H9 (cell line): Measurements from ENCODE around the gene YTHDC2. TPM values are rescaled to one million over a fixed set of nuclear protein-coding genes. Genes with fewer than 3 reads are reported as not detected.

Source experiments
- DNase-seq: peaks from one replicate; pipeline ENCODE4 v3.0.0-alpha.2; 2017
- H2AFZ ChIP-seq: one replicate; pipeline ENCODE4 v1.6.1; 2013; ENCODE audit warnings: mild to moderate bottlenecking, low read length, control low read depth, moderate library complexity
- H2AK5ac ChIP-seq: 2 replicates; pipeline ENCODE4 v1.6.1; 2013; ENCODE audit warnings: low read length, control low read depth, mixed read lengths; ENCODE audit not compliant: insufficient read length
- H2BK120ac ChIP-seq: one replicate; pipeline ENCODE4 v1.6.1; 2013; ENCODE audit warnings: low read depth, mild to moderate bottlenecking, low read length, control low read depth, inconsistent platforms; ENCODE audit not compliant: poor library complexity, severe bottlenecking
- H2BK12ac ChIP-seq: 2 replicates; pipeline ENCODE4 v1.6.1; 2013; ENCODE audit warnings: low read length, control low read depth, mixed read lengths, low read depth; ENCODE audit not compliant: insufficient read length
- H2BK15ac ChIP-seq: 2 replicates; pipeline ENCODE4 v1.6.1; 2013; ENCODE audit warnings: low read depth, low read length, control low read depth
- H2BK20ac ChIP-seq: one replicate; pipeline ENCODE4 v1.6.1; 2013; ENCODE audit warnings: low read depth, mild to moderate bottlenecking, low read length, control low read depth, inconsistent platforms; ENCODE audit not compliant: poor library complexity, severe bottlenecking
- H2BK5ac ChIP-seq: 2 replicates; pipeline ENCODE4 v1.6.1; 2013; ENCODE audit warnings: low read length, control low read depth, mixed read lengths; ENCODE audit not compliant: insufficient read length
- H3K14ac ChIP-seq: 2 replicates; pipeline ENCODE4 v1.6.1; 2013; ENCODE audit warnings: low read length, control low read depth; ENCODE audit not compliant: insufficient read depth
- H3K18ac ChIP-seq: 2 replicates; pipeline ENCODE4 v1.6.1; 2013; ENCODE audit warnings: low read depth, mild to moderate bottlenecking, mixed read lengths, low read length, control low read depth; ENCODE audit not compliant: insufficient read length
- H3K23ac ChIP-seq: 2 replicates; pipeline ENCODE4 v1.6.1; 2013; ENCODE audit warnings: low read length, control low read depth, mixed read lengths, low read depth; ENCODE audit not compliant: insufficient read length
- H3K23me2 ChIP-seq: 2 replicates; pipeline ENCODE4 v1.6.1; 2013; ENCODE audit warnings: low read depth, mild to moderate bottlenecking, mixed read lengths, low read length, control low read depth; ENCODE audit not compliant: insufficient read length, poor library complexity, severe bottlenecking
- H3K27ac ChIP-seq: 2 replicates; pipeline ENCODE4 v1.5.1; 2013; ENCODE audit warnings: low read length, control low read depth, mixed read lengths, low read depth; ENCODE audit not compliant: insufficient read length
- H3K27me3 ChIP-seq: 2 replicates; pipeline ENCODE4 v1.6.1; 2013; ENCODE audit warnings: low read length, control low read depth, inconsistent platforms; ENCODE audit not compliant: insufficient read depth
- H3K4ac ChIP-seq: 2 replicates; pipeline ENCODE4 v1.6.1; 2013; ENCODE audit warnings: low read depth, mild to moderate bottlenecking, control low read depth, inconsistent platforms, low read length, moderate library complexity
- H3K4me1 ChIP-seq: 2 replicates; pipeline ENCODE4 v1.6.1; 2013; ENCODE audit warnings: low read length, control low read depth, inconsistent platforms; ENCODE audit not compliant: insufficient read depth
- H3K4me2 ChIP-seq: 2 replicates; pipeline ENCODE4 v1.6.1; 2013; ENCODE audit warnings: low read length, control low read depth, mixed read lengths; ENCODE audit not compliant: insufficient read length, insufficient read depth
- H3K56ac ChIP-seq: 2 replicates; pipeline ENCODE4 v1.6.1; 2013; ENCODE audit warnings: low read depth, mild to moderate bottlenecking, mixed read lengths, low read length, control low read depth; ENCODE audit not compliant: insufficient read length
- H3K79me1 ChIP-seq: 2 replicates; pipeline ENCODE4 v1.6.1; 2013; ENCODE audit warnings: low read depth, mild to moderate bottlenecking, moderate library complexity, low read length, control low read depth, inconsistent platforms; ENCODE audit not compliant: insufficient read depth, poor library complexity, severe bottlenecking
- H3K79me2 ChIP-seq: 2 replicates; pipeline ENCODE4 v1.6.1; 2013; ENCODE audit warnings: low read length, control low read depth, inconsistent platforms; ENCODE audit not compliant: insufficient read depth
- H3K9ac ChIP-seq: 2 replicates; pipeline ENCODE4 v1.6.1; 2013; ENCODE audit warnings: low read length, control low read depth, mixed read lengths; ENCODE audit not compliant: insufficient read length; ENCODE audit errors: extremely low read depth
- H3K9me3 ChIP-seq: one replicate; pipeline ENCODE4 v1.6.1; 2013; ENCODE audit warnings: low read depth, low read length, inconsistent platforms; ENCODE audit not compliant: control insufficient read depth
- H3T11ph ChIP-seq: one replicate; pipeline ENCODE4 v1.6.1; 2013; ENCODE audit warnings: mild to moderate bottlenecking, low read length, control low read depth, inconsistent platforms
- H4K20me1 ChIP-seq: one replicate; pipeline ENCODE4 v1.6.1; 2013; ENCODE audit not compliant: control insufficient read depth, insufficient read length, insufficient read depth
- H4K5ac ChIP-seq: 2 replicates; pipeline ENCODE4 v1.6.1; 2013; ENCODE audit warnings: low read depth, mild to moderate bottlenecking, mixed read lengths, low read length, control low read depth; ENCODE audit not compliant: insufficient read length
- H4K8ac ChIP-seq: replicated peaks from 2 replicates; pipeline ENCODE4 v1.6.1; 2013; ENCODE audit warnings: low read length, control low read depth, mixed read lengths, low read depth; ENCODE audit not compliant: insufficient read length
- H4K91ac ChIP-seq: 2 replicates; pipeline ENCODE4 v1.6.1; 2013; ENCODE audit warnings: low read depth, mild to moderate bottlenecking, moderate library complexity, mixed read lengths, low read length, control low read depth; ENCODE audit not compliant: insufficient read length
- H3K27ac Mint-ChIP-seq, 3 experiments: 2 replicates in 2 of 3; 3 replicates in 1 of 3; pipeline ENCODE4 v1.8.0; 2020 to 2021; ENCODE audit warnings: mixed read lengths in 3 of 3, mild to moderate bottlenecking in 1 of 3, moderate library complexity in 1 of 3
- H3K27me3 Mint-ChIP-seq: 2 replicates; pipeline ENCODE4 v1.8.0; 2021; ENCODE audit warnings: low read depth, mild to moderate bottlenecking, moderate library complexity, mixed read lengths
- H3K36me3 Mint-ChIP-seq, 3 experiments: 2 replicates in 2 of 3; 3 replicates in 1 of 3; pipeline ENCODE4 v1.8.0; 2020 to 2021; ENCODE audit warnings: low read depth in 3 of 3, mixed read lengths in 3 of 3; ENCODE audit not compliant: insufficient read depth in 1 of 3
- H3K4me1 Mint-ChIP-seq, 2 experiments: 2 replicates each; pipeline ENCODE4 v1.8.0; 2020; ENCODE audit warnings: mixed read lengths in 2 of 2
- H3K4me3 Mint-ChIP-seq, 2 experiments: 2 replicates in 1 of 2; 3 replicates in 1 of 2; pipeline ENCODE4 v1.8.0; 2020 to 2021; ENCODE audit warnings: mild to moderate bottlenecking in 2 of 2, mixed read lengths in 2 of 2, moderate library complexity in 1 of 2
- H3K9me3 Mint-ChIP-seq, 2 experiments: 2 replicates in 1 of 2; 3 replicates in 1 of 2; pipeline ENCODE4 v1.8.0; 2020; ENCODE audit warnings: mild to moderate bottlenecking in 2 of 2, mixed read lengths in 2 of 2, moderate library complexity in 1 of 2
- WGBS: extraction: QIAGEN DNeasy Blood & Tissue Kit; methylation state at CpG from one replicate; pipeline ENCODE4 v1.1.7; 2013; ENCODE audit warnings: missing lambda C conversion rate, low lambda C conversion rate, mixed read lengths; ENCODE audit not compliant: insufficient read length; ENCODE audit errors: extremely low coverage; 5-methylcytosine and 5-hydroxymethylcytosine counted together
- total RNA-seq: library from RNA; stranded (reverse); gene quantifications from 2 replicates; pipeline ENCODE4 v1.2.1, GENCODE V29; 2021
- TF ChIP-seq, protein P1 (sequence below): fragments of 200-600 bp; sonication (generic); conservative IDR thresholded peaks from 3 replicates; pipeline ENCODE4 v1.8.0; 2021; ENCODE audit warnings: antibody characterized with exemption, mild to moderate bottlenecking

The YTHDC2 gene
- total RNA-seq, 1 experiment from 2014 or later: 22.5 TPM

GRCh38 chr5:113574417-113574816, 60.9 kb downstream of the YTHDC2 start:
- Histone ChIP-seq H3K79me2 (no peaks in the 10 kb centered on the region), H2BK5ac (no peak overlapping the region), H4K20me1 (no peaks in the 10 kb centered on the region), H3K4ac (no peak overlapping the region), H2AFZ (no peak overlapping the region), H2BK12ac (no peak overlapping the region), H2AK5ac (no peak overlapping the region), H2BK20ac (no peak overlapping the region), H2BK15ac (no peak overlapping the region), H3K27me3 (no peaks in the 10 kb centered on the region), H3K9me3 (no peaks in the 10 kb centered on the region), H3K79me1 (no peaks in the 10 kb centered on the region), H4K5ac (no peak overlapping the region), H3K27ac (no peak overlapping the region), H3K4me1 (no peaks in the 10 kb centered on the region), H2BK120ac (no peak overlapping the region), H3T11ph (no peak overlapping the region), H3K4me2 (no peak overlapping the region), H4K91ac (no peak overlapping the region), H3K14ac (no peak overlapping the region), H3K18ac (no peak overlapping the region), H3K23me2 (no peaks in the 10 kb centered on the region), H4K8ac (no peak overlapping the region), H3K9ac (no peak overlapping the region), H3K23ac (no peak overlapping the region), H3K56ac (no peak overlapping the region)
- Mint-ChIP-seq H3K27ac (no peak overlapping the region), H3K9me3 (no peaks in the 10 kb centered on the region), H3K36me3 (peaks cover 34 to 46% (median 45%) of the 10 kb centered on the region in 3 experiments), H3K4me1 (no peaks in the 10 kb centered on the region), H3K27me3 (no peaks in the 10 kb centered on the region), H3K4me3 (no peak overlapping the region)
- TF ChIP-seq, protein P1, sequence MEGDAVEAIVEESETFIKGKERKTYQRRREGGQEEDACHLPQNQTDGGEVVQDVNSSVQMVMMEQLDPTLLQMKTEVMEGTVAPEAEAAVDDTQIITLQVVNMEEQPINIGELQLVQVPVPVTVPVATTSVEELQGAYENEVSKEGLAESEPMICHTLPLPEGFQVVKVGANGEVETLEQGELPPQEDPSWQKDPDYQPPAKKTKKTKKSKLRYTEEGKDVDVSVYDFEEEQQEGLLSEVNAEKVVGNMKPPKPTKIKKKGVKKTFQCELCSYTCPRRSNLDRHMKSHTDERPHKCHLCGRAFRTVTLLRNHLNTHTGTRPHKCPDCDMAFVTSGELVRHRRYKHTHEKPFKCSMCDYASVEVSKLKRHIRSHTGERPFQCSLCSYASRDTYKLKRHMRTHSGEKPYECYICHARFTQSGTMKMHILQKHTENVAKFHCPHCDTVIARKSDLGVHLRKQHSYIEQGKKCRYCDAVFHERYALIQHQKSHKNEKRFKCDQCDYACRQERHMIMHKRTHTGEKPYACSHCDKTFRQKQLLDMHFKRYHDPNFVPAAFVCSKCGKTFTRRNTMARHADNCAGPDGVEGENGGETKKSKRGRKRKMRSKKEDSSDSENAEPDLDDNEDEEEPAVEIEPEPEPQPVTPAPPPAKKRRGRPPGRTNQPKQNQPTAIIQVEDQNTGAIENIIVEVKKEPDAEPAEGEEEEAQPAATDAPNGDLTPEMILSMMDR: no peak
- DNase-seq: no peak
- no CpG with 5 or more reads among the region's 2 CpGs for WGBS
